Large intestine (tissue), 3 donors: ENCODE measurements around the gene ELFN1. TPM values are rescaled to one million over a fixed set of nuclear protein-coding genes. Genes with fewer than 3 reads are reported as not detected.

Experiments used
- DNase-seq, 2 donors: peaks; one replicate each; pipeline versions ENCODE4 v3.0.0 to v3.0.0-alpha.2; 2013
- H3K27ac ChIP-seq: one replicate; pipeline ENCODE4 v1.5.1; 2013; ENCODE audit warnings: low read length
- H3K27me3 ChIP-seq: 2 replicates; pipeline ENCODE4 v1.6.1; 2013; ENCODE audit warnings: low read length; ENCODE audit not compliant: control insufficient read depth, insufficient read depth
- H3K36me3 ChIP-seq: 2 replicates; pipeline ENCODE4 v1.6.1; 2013; ENCODE audit warnings: low read length; ENCODE audit not compliant: control insufficient read depth, insufficient read depth
- H3K4me1 ChIP-seq: one replicate; pipeline ENCODE4 v1.6.1; 2013; ENCODE audit warnings: low read length; ENCODE audit not compliant: control insufficient read depth, insufficient read depth
- H3K4me3 ChIP-seq: one replicate; pipeline ENCODE4 v1.5.1; 2013; ENCODE audit warnings: low read length
- H3K9me3 ChIP-seq: one replicate; pipeline ENCODE4 v1.6.1; 2013; ENCODE audit warnings: mild to moderate bottlenecking, low read depth, low read length, moderate library complexity; ENCODE audit not compliant: control insufficient read depth
- WGBS: methylation state at CpG from one replicate; pipeline ENCODE4 v1.1.5; 2013; ENCODE audit warnings: low lambda C conversion rate; ENCODE audit not compliant: insufficient coverage; 5-methylcytosine and 5-hydroxymethylcytosine counted together
- polyA plus RNA-seq: library from polyadenylated mRNA; unstranded; fragments of 120-200 nt; gene quantifications from one replicate; pipeline ENCODE4 v1.2.1, GENCODE V29; 2013

The ELFN1 gene
- polyA plus RNA-seq, 1 donor, result 2.3 TPM

- H3K27ac ChIP-seq, result no peak overlapping the region
- peaks cover 2% of the 10 kb centered on the region for H3K27me3 ChIP-seq
- no peak for DNase-seq
- H3K36me3 ChIP-seq, result no peaks in the 10 kb centered on the region
- H3K4me3 ChIP-seq, result no peak overlapping the region
- peaks cover 1% of the 10 kb centered on the region for H3K9me3 ChIP-seq
- WGBS, result no CpG with 5 or more reads among the region's 3 CpGs
- H3K4me1 ChIP-seq, result no peaks in the 10 kb centered on the region
These were observed 19.2 kb downstream of the ELFN1 start for GRCh38 chr7:1689311-1689710.

- no peaks in the 10 kb centered on the region for H3K4me1 ChIP-seq
- WGBS, result no CpG with 5 or more reads among the region's 1 CpG
These were observed 20.4 kb downstream of the ELFN1 start for GRCh38 chr7:1690359-1690958.

GRCh38 chr7:1691096-1691495 is 21.0 kb downstream of the ELFN1 start:
- Histone ChIP-seq H3K4me1 (no peaks in the 10 kb centered on the region), H3K27ac (no peak overlapping the region), H3K9me3 (no peaks in the 10 kb centered on the region), H3K4me3 (no peak overlapping the region), H3K36me3 (no peaks in the 10 kb centered on the region), H3K27me3 (peaks cover 2% of the 10 kb centered on the region)
- no peak for DNase-seq
- no CpG with 5 or more reads among the region's 8 CpGs for WGBS

More at GRCh38 chr7:1690359-1690958, 20.4 kb downstream of the ELFN1 start:
- no peak for DNase-seq
- peaks cover 2% of the 10 kb centered on the region for H3K27me3 ChIP-seq
- no peaks in the 10 kb centered on the region for H3K36me3 ChIP-seq
- no peak overlapping the region for H3K4me3 ChIP-seq
- no peaks in the 10 kb centered on the region for H3K9me3 ChIP-seq
- no peak overlapping the region for H3K27ac ChIP-seq

- H3K9me3 ChIP-seq, result no peaks in the 10 kb centered on the region
- H3K27me3 ChIP-seq, result peaks cover 2% of the 10 kb centered on the region
- no peaks in the 10 kb centered on the region for H3K36me3 ChIP-seq
- no peaks in the 10 kb centered on the region for H3K4me1 ChIP-seq
- no peak overlapping the region for H3K27ac ChIP-seq
- DNase-seq, result no peak
- H3K4me3 ChIP-seq, result no peak overlapping the region
- WGBS, result 89% methylated on average over 3 of the region's 27 CpGs
These were observed 21.8 kb downstream of the ELFN1 start for GRCh38 chr7:1691601-1692514.

- Histone ChIP-seq H3K27ac (no peak overlapping the region), H3K27me3 (peaks cover 2% of the 10 kb centered on the region), H3K36me3 (no peaks in the 10 kb centered on the region), H3K4me1 (no peaks in the 10 kb centered on the region), H3K4me3 (no peak overlapping the region), H3K9me3 (no peaks in the 10 kb centered on the region)
- no peak for DNase-seq
- WGBS, result no CpG with 5 or more reads among the region's 27 CpGs
These were observed 22.7 kb downstream of the ELFN1 start for GRCh38 chr7:1692515-1693418.

- H3K36me3 ChIP-seq, result no peaks in the 10 kb centered on the region
- no peak overlapping the region for H3K4me3 ChIP-seq
- no CpG with 5 or more reads among the region's 25 CpGs for WGBS
- no peak overlapping the region for H3K27ac ChIP-seq
- no peaks in the 10 kb centered on the region for H3K9me3 ChIP-seq
- no peaks in the 10 kb centered on the region for H3K4me1 ChIP-seq
- peaks cover 2% of the 10 kb centered on the region for H3K27me3 ChIP-seq
- DNase-seq, result no peak
These were observed 23.4 kb downstream of the ELFN1 start for GRCh38 chr7:1693419-1693990.

GRCh38 chr7:1693991-1694524 is 24.0 kb downstream of the ELFN1 start:
- H3K36me3 ChIP-seq, result no peaks in the 10 kb centered on the region
- H3K4me3 ChIP-seq, result no peak overlapping the region
- H3K27ac ChIP-seq, result no peak overlapping the region
- no peaks in the 10 kb centered on the region for H3K9me3 ChIP-seq
- DNase-seq, result peak; percentile 37 to 57
- WGBS, result no CpG with 5 or more reads among the region's 16 CpGs
- H3K4me1 ChIP-seq, result no peaks in the 10 kb centered on the region
- H3K27me3 ChIP-seq, result peaks cover 2% of the 10 kb centered on the region

GRCh38 chr7:1694611-1695511 is 24.8 kb downstream of the ELFN1 start:
- Histone ChIP-seq H3K27me3 (peaks cover 2% of the 10 kb centered on the region), H3K9me3 (no peaks in the 10 kb centered on the region), H3K27ac (no peak overlapping the region), H3K4me1 (no peaks in the 10 kb centered on the region), H3K4me3 (no peak overlapping the region), H3K36me3 (no peaks in the 10 kb centered on the region)
- WGBS, result no CpG with 5 or more reads among the region's 31 CpGs
- DNase-seq, result no peak

- no peak overlapping the region for H3K27ac ChIP-seq
- 75% methylated on average over 2 of the region's 11 CpGs for WGBS
- H3K27me3 ChIP-seq, result peaks cover 2% of the 10 kb centered on the region
- no peaks in the 10 kb centered on the region for H3K36me3 ChIP-seq
- no peak for DNase-seq
- no peaks in the 10 kb centered on the region for H3K9me3 ChIP-seq
- no peak overlapping the region for H3K4me3 ChIP-seq
- no peaks in the 10 kb centered on the region for H3K4me1 ChIP-seq
These were observed 25.9 kb downstream of the ELFN1 start for GRCh38 chr7:1695800-1696454.
